GM23338 (cell line): Measurements from ENCODE around the gene ATP8B4. TPM values are rescaled to one million over a fixed set of nuclear protein-coding genes. Genes with fewer than 3 reads are reported as not detected.

ENCODE experiments used
- ATAC-seq: fragments of 200-7000 bp; cut with Tn5 transposase; 3 replicates; pipeline ENCODE4 v1.9.1; 2020
- DNase-seq: peaks from one replicate; pipeline ENCODE4 v3.0.0-alpha.2; 2015; ENCODE audit warnings: low spot score
- H2AFZ ChIP-seq: fragments of 200-600 bp; sonication (generic); 2 replicates; pipeline ENCODE4 v1.8.0; 2016; ENCODE audit warnings: antibody characterized with exemption, mild to moderate bottlenecking, moderate library complexity
- H3F3A ChIP-seq: fragments of 200-600 bp; sonication (generic); replicated peaks from 2 replicates; pipeline ENCODE4 v1.8.0; 2017; ENCODE audit warnings: antibody characterized with exemption, mixed run types, low read depth
- H3K27ac ChIP-seq: fragments of 200-600 bp; sonication (generic); 2 replicates; pipeline ENCODE4 v1.6.1; 2016; ENCODE audit warnings: low read depth
- H3K27me3 ChIP-seq: fragments of 200-600 bp; sonication (generic); 2 replicates; pipeline ENCODE4 v1.8.0; 2016; ENCODE audit warnings: mild to moderate bottlenecking, mixed run types, moderate library complexity; ENCODE audit not compliant: insufficient read depth
- H3K36me3 ChIP-seq: fragments of 200-600 bp; sonication (generic); 2 replicates; pipeline ENCODE4 v1.8.0; 2016; ENCODE audit warnings: mild to moderate bottlenecking; ENCODE audit not compliant: insufficient read depth
- H3K4me1 ChIP-seq: fragments of 200-600 bp; sonication (generic); 2 replicates; pipeline ENCODE4 v1.8.0; 2016; ENCODE audit warnings: mild to moderate bottlenecking, moderate library complexity; ENCODE audit not compliant: insufficient read depth
- H3K4me2 ChIP-seq: fragments of 200-600 bp; sonication (generic); 2 replicates; pipeline ENCODE4 v1.7.1; 2017; ENCODE audit warnings: mixed run types
- H3K4me3 ChIP-seq: fragments of 200-600 bp; sonication (generic); 2 replicates; pipeline ENCODE4 v1.6.1; 2016; ENCODE audit warnings: mixed run types
- H3K79me2 ChIP-seq: fragments of 200-600 bp; sonication (generic); replicated peaks from 2 replicates; pipeline ENCODE4 v1.8.0; 2017; ENCODE audit warnings: mild to moderate bottlenecking; ENCODE audit not compliant: insufficient read depth
- H3K9me2 ChIP-seq: fragments of 200-600 bp; sonication (generic); 2 replicates; pipeline ENCODE4 v1.8.0; 2017; ENCODE audit not compliant: insufficient read depth
- H4K20me1 ChIP-seq: fragments of 200-600 bp; sonication (generic); replicated peaks from 2 replicates; pipeline ENCODE4 v1.8.0; 2017; ENCODE audit warnings: mild to moderate bottlenecking; ENCODE audit not compliant: insufficient read depth
- H3K27ac Mint-ChIP-seq: 2 replicates; pipeline ENCODE4 v1.8.0; 2020; ENCODE audit warnings: inconsistent platforms, mild to moderate bottlenecking, moderate library complexity, mixed read lengths
- H3K27me3 Mint-ChIP-seq: 3 replicates; pipeline ENCODE4 v1.8.0; 2022; ENCODE audit warnings: low read depth, mild to moderate bottlenecking, moderate library complexity, mixed read lengths, inconsistent platforms; ENCODE audit not compliant: insufficient read depth, poor library complexity
- H3K36me3 Mint-ChIP-seq: 3 replicates; pipeline ENCODE4 v1.8.0; 2021; ENCODE audit warnings: low read depth, mild to moderate bottlenecking, inconsistent platforms, moderate library complexity, mixed read lengths
- H3K4me1 Mint-ChIP-seq: 3 replicates; pipeline ENCODE4 v1.8.0; 2020; ENCODE audit warnings: mild to moderate bottlenecking, inconsistent platforms, mixed read lengths
- H3K4me3 Mint-ChIP-seq: 3 replicates; pipeline ENCODE4 v1.8.0; 2021; ENCODE audit warnings: moderate library complexity, mild to moderate bottlenecking, inconsistent platforms, mixed read lengths
- H3K9me3 Mint-ChIP-seq: 3 replicates; pipeline ENCODE4 v1.8.0; 2020; ENCODE audit warnings: moderate library complexity, mild to moderate bottlenecking, inconsistent platforms, mixed read lengths
- CREB1 ChIP-seq: fragments of 250-450 bp; sonication (Bioruptor Pico); IDR thresholded peaks from 2 replicates; pipeline ENCODE4 v1.5.0; 2020; ENCODE audit warnings: low read depth, mild to moderate bottlenecking, moderate library complexity
- CTCF ChIP-seq, 2 experiments: fragments of 200-600 bp in 1 of 2; sonication (generic) in 1 of 2; conservative IDR thresholded peaks; 2 replicates each; pipeline versions ENCODE4 v1.5.1 to v1.6.1; 2016 to 2017; ENCODE audit warnings: antibody characterized with exemption in 2 of 2, low read depth in 2 of 2, mild to moderate bottlenecking in 2 of 2, moderate library complexity in 1 of 2
- ETS1 ChIP-seq: IDR thresholded peaks from 2 replicates; pipeline ENCODE4 v1.6.1; 2016; ENCODE audit warnings: antibody characterized with exemption
- EZH2 ChIP-seq: fragments of 200-600 bp; sonication (generic); IDR thresholded peaks from one replicate; pipeline ENCODE4 v1.8.0; 2017; ENCODE audit warnings: antibody characterized with exemption, mild to moderate bottlenecking, low read depth; ENCODE audit not compliant: unreplicated experiment
- EZH2phosphoT487 ChIP-seq: fragments of 200-600 bp; sonication (generic); IDR thresholded peaks from one replicate; pipeline ENCODE4 v1.8.1; 2018; ENCODE audit warnings: antibody characterized with exemption; ENCODE audit not compliant: unreplicated experiment
- NANOG ChIP-seq: IDR thresholded peaks from 2 replicates; pipeline ENCODE4 v1.6.1; 2016; ENCODE audit warnings: antibody characterized with exemption, borderline replicate concordance
- REST ChIP-seq: IDR thresholded peaks from one replicate; pipeline ENCODE4 v1.6.1; 2018; ENCODE audit warnings: antibody characterized with exemption; ENCODE audit not compliant: unreplicated experiment
- STAT1 ChIP-seq: IDR thresholded peaks from one replicate; pipeline ENCODE4 v1.6.1; 2016; ENCODE audit warnings: antibody characterized with exemption; ENCODE audit not compliant: unreplicated experiment
- ZNF114 ChIP-seq: fragments of 250-450 bp; sonication (Bioruptor Pico); IDR thresholded peaks from 2 replicates; pipeline ENCODE4 v1.5.0; 2020; ENCODE audit warnings: mild to moderate bottlenecking, moderate library complexity
- polyA plus RNA-seq: library from polyadenylated mRNA; unstranded; fragments of >200 nt; fragmentation: Nextera tagmentation; extraction: Ambion mirVana; gene quantifications from 2 replicates; pipeline ENCODE4 v1.2.1, GENCODE V29; 2016
- total RNA-seq: library from RNA; depleted of rRNA; stranded (reverse); fragments of >200 nt; shearing (Covaris generic); gene quantifications from 2 replicates; pipeline ENCODE4 v1.2.3, GENCODE V29; 2014

The ATP8B4 gene
- total and polyA plus RNA-seq, 2 experiments from 2014 or later, result 0.24 TPM; not detected in 1

GRCh38 chr15:49813625-49814024 lies 305.4 kb downstream of the ATP8B4 start (continued):
- TF ChIP-seq STAT1 (no peak), EZH2phosphoT487 (no peak), EZH2 (no peak), REST (no peak), ZNF114 (CRISPR knock-in tag) (no peak), CREB1 (CRISPR knock-in tag) (no peak)

- no peaks in the 10 kb centered on the region for H3K4me1 ChIP-seq
- Mint-ChIP-seq H3K4me3 (no peak overlapping the region), H3K4me1 (no peaks in the 10 kb centered on the region), H3K27ac (no peak overlapping the region), H3K36me3 (no peaks in the 10 kb centered on the region), H3K27me3 (no peaks in the 10 kb centered on the region), H3K9me3 (no peaks in the 10 kb centered on the region; the same call in 2 of the 3 replicates)
- no peaks in the 10 kb centered on the region for H3K36me3 ChIP-seq
- 0 out of 2 replicates have a peak overlapping the region, but pooled peaks have one; percentile 49 for H2AFZ ChIP-seq
- no peak overlapping the region for H3K27ac ChIP-seq
- DNase-seq, result no peak
- no peak overlapping the region for H3K4me3 ChIP-seq
- no peak overlapping the region for H3K4me2 ChIP-seq
- no peaks in the 10 kb centered on the region for H3K9me2 ChIP-seq
- no peaks in the 10 kb centered on the region for H3K79me2 ChIP-seq
- H4K20me1 ChIP-seq, result no peaks in the 10 kb centered on the region
- no peak for ATAC-seq
- H3K27me3 ChIP-seq, result no peaks in the 10 kb centered on the region
- no peaks in the 10 kb centered on the region for H3F3A ChIP-seq
- TF ChIP-seq ZNF114 (CRISPR knock-in tag), result no peak
- no peak for TF ChIP-seq REST
- TF ChIP-seq EZH2, result no peak
- TF ChIP-seq EZH2phosphoT487, result no peak
- TF ChIP-seq ETS1, result no peak
- no peak for TF ChIP-seq CTCF (conservative IDR thresholded peaks at IDR 0.05; ENCODE audit: low read depth in 2 of 2)
- TF ChIP-seq NANOG, result no peak
Measured at GRCh38 chr15:49810720-49811119, 308.3 kb downstream of the ATP8B4 start.
